HEK293T (cell line): ENCODE results near the gene SHC4.

Experiments
- ARNT ChIP-seq: fragments of 450-650 bp; IDR thresholded peaks from 2 replicates; pipeline ENCODE4 v1.6.1; 2017; ENCODE audit warnings: mild to moderate bottlenecking
- BHLHE40 ChIP-seq: fragments of 450-650 bp; IDR thresholded peaks from 2 replicates; pipeline ENCODE4 v1.6.1; 2016; ENCODE audit warnings: mild to moderate bottlenecking, moderate library complexity, borderline replicate concordance
- CTBP1 ChIP-seq: fragments of 450-650 bp; IDR thresholded peaks from 2 replicates; pipeline ENCODE4 v1.6.1; 2016; ENCODE audit warnings: borderline replicate concordance
- ELF4 ChIP-seq: fragments of 450-650 bp; IDR thresholded peaks from 2 replicates; pipeline ENCODE4 v1.6.1; 2017; ENCODE audit warnings: antibody characterized with exemption
- FOXA1 ChIP-seq: fragments of 450-650 bp; IDR thresholded peaks from 2 replicates; pipeline ENCODE4 v1.6.1; 2016; ENCODE audit warnings: mild to moderate bottlenecking
- FOXM1 ChIP-seq: fragments of 450-650 bp; IDR thresholded peaks from 2 replicates; pipeline ENCODE4 v1.6.1; 2017; ENCODE audit warnings: mild to moderate bottlenecking, borderline replicate concordance
- HDGF ChIP-seq: fragments of 450-650 bp; IDR thresholded peaks from 2 replicates; pipeline ENCODE4 v1.6.1; 2017; ENCODE audit warnings: antibody characterized with exemption, borderline replicate concordance
- L3MBTL2 ChIP-seq: fragments of 450-650 bp; conservative IDR thresholded peaks from 2 replicates; pipeline ENCODE4 v1.6.1; 2016; ENCODE audit warnings: mild to moderate bottlenecking
- NFRKB ChIP-seq: fragments of 450-650 bp; IDR thresholded peaks from 2 replicates; pipeline ENCODE4 v1.6.1; 2016; ENCODE audit warnings: mild to moderate bottlenecking, moderate library complexity
- SP1 ChIP-seq: fragments of 450-650 bp; IDR thresholded peaks from 2 replicates; pipeline ENCODE4 v1.6.1; 2017
- SUZ12 ChIP-seq: fragments of 450-650 bp; IDR thresholded peaks from 2 replicates; pipeline ENCODE4 v1.6.1; 2016; ENCODE audit warnings: mild to moderate bottlenecking
- TARDBP ChIP-seq: fragments of 450-650 bp; IDR thresholded peaks from 2 replicates; pipeline ENCODE4 v1.6.1; 2016

- TF ChIP-seq SUZ12 (no peak), SP1 (no peak), L3MBTL2 (no peak), FOXA1 (no peak), FOXM1 (no peak), BHLHE40 (no peak), HDGF (no peak), NFRKB (no peak), ARNT (no peak), TARDBP (no peak), ELF4 (no peak), CTBP1 (no peak)
These were observed 28.8 kb upstream of the SHC4 start for GRCh38 chr15:48992545-48992944.
